OCI-LY7 (cell line): ENCODE data around the gene VCX3A. TPM values are rescaled to one million over a fixed set of nuclear protein-coding genes. Genes with fewer than 3 reads are reported as not detected.

ENCODE experiments used
- BruUV-seq: library from RNA; stranded (reverse); fragments of 400-500 nt; replicated peaks from 2 replicates; lab custom pipeline; 2021; lab: Mats Ljungman, UMichigan
- CTCF ChIA-PET: fragments of 300-600 bp; sonication (Branson Sonifier 250); formaldehyde crosslinking; loops from one replicate; lab custom pipeline; 2022; ENCODE audit warnings: antibody characterized with exemption; ENCODE audit not compliant: unreplicated experiment; lab: Charles Lee
- POLR2A ChIA-PET: fragments of 300-600 bp; sonication (Branson Sonifier 250); formaldehyde crosslinking; loops from one replicate; lab custom pipeline; 2022; ENCODE audit warnings: antibody characterized with exemption; lab: Charles Lee
- DNase-seq: peaks from one replicate; pipeline ENCODE4 v3.0.0-alpha.2; 2015; ENCODE audit warnings: low spot score
- H2AFZ ChIP-seq: fragments of 200-600 bp; sonication (generic), shearing (Covaris generic); 2 replicates; pipeline ENCODE4 v1.6.1; 2014; ENCODE audit warnings: mild to moderate bottlenecking, antibody characterized with exemption, low read length, moderate library complexity
- H3K27ac ChIP-seq: fragments of 200-600 bp; sonication (generic); 2 replicates; pipeline ENCODE4 v1.5.1; 2014; ENCODE audit warnings: mixed run types, low read depth, mild to moderate bottlenecking, moderate library complexity, low read length, inconsistent platforms; ENCODE audit not compliant: poor library complexity, severe bottlenecking
- H3K36me3 ChIP-seq: fragments of 200-600 bp; sonication (generic); 2 replicates; pipeline ENCODE4 v1.6.1; 2014; ENCODE audit warnings: mild to moderate bottlenecking, antibody characterized with exemption, low read length, moderate library complexity, mixed read lengths; ENCODE audit not compliant: insufficient read depth
- H3K4me1 ChIP-seq: fragments of 200-600 bp; sonication (generic); 2 replicates; pipeline ENCODE4 v1.5.1; 2014; ENCODE audit warnings: mild to moderate bottlenecking, low read length; ENCODE audit not compliant: insufficient read depth, poor library complexity, severe bottlenecking
- H3K4me2 ChIP-seq: fragments of 200-600 bp; sonication (generic); 2 replicates; pipeline ENCODE4 v1.6.1; 2014; ENCODE audit warnings: mild to moderate bottlenecking, low read length
- H3K4me3 ChIP-seq: fragments of 200-600 bp; sonication (generic); 2 replicates; pipeline ENCODE4 v1.5.1; 2014; ENCODE audit warnings: mild to moderate bottlenecking, low read depth, low read length; ENCODE audit not compliant: poor library complexity, severe bottlenecking
- H3K79me2 ChIP-seq: fragments of 200-600 bp; sonication (generic); 2 replicates; pipeline ENCODE4 v1.6.1; 2016; ENCODE audit warnings: low read depth, mild to moderate bottlenecking, low read length, moderate library complexity, mixed read lengths; ENCODE audit not compliant: insufficient read depth
- H3K9me2 ChIP-seq: fragments of 200-600 bp; sonication (generic); 2 replicates; pipeline ENCODE4 v1.6.1; 2016; ENCODE audit warnings: mild to moderate bottlenecking, low read length, mixed read lengths; ENCODE audit not compliant: insufficient read depth
- H3K9me3 ChIP-seq: fragments of 200-600 bp; sonication (generic); 2 replicates; pipeline ENCODE4 v1.6.1; 2014; ENCODE audit warnings: mild to moderate bottlenecking, mixed run types, low read length, mixed read lengths
- H4K20me1 ChIP-seq: fragments of 200-600 bp; sonication (generic); 2 replicates; pipeline ENCODE4 v1.6.1; 2014; ENCODE audit warnings: mild to moderate bottlenecking, antibody characterized with exemption, low read length, moderate library complexity, mixed read lengths; ENCODE audit not compliant: insufficient read depth
- EZH2phosphoT487 ChIP-seq: fragments of 200-600 bp; sonication (generic); IDR thresholded peaks from 2 replicates; pipeline ENCODE4 v1.6.1; 2018; ENCODE audit warnings: low read depth, borderline replicate concordance, mild to moderate bottlenecking, mixed run types, antibody characterized with exemption, low read length, moderate library complexity, mixed read lengths
- intact Hi-C: fragments of 100-400 bp; cut with micrococcal nuclease; formaldehyde crosslinking; loops from one replicate; pipeline ENCODE4 v1.10.0; 2022; ENCODE audit not compliant: unreplicated experiment
- total RNA-seq, 2 experiments: library from RNA; depleted of rRNA in 1 of 2; stranded (reverse); fragments of >200 nt in 1 of 2; shearing (Covaris generic) in 1 of 2; gene quantifications; 2 replicates each; pipeline ENCODE4 v1.2.3, GENCODE V29; 2014 to 2022
- TF ChIP-seq, protein P1 (sequence below): fragments of 200-600 bp; sonication (generic); conservative IDR thresholded peaks from 2 replicates; pipeline ENCODE4 v1.5.1; 2014; ENCODE audit warnings: mild to moderate bottlenecking, antibody characterized with exemption, low read length, moderate library complexity, mixed read lengths

The VCX3A gene
- total RNA-seq, 2 experiments from 2014 or later = not detected

DNA sequence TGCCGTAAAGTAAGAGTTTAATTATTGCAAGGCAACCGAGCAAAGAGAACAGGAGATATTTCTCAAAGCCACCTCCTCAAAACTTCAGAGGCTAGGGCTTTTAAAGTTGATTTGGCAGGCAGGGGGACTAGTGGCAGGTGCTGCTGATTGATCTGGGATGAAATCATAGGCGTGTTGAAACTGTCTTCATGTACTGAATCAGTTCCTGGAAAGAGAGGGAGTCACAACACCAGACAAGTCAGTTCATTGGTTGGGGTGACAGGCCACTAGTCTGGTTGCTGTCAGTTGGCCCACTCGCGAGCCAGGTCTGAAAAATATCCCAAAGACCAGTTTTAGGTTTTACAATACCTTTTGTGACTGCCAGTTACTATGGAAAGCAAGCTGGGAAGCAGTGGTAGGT, 10.8 kb upstream of the VCX3A start:
- no peaks in the 10 kb centered on the region for H3K4me1 ChIP-seq
- H3K4me3 ChIP-seq = no peak overlapping the region
- no peak overlapping the region for H3K4me2 ChIP-seq
- H3K9me3 ChIP-seq = no peaks in the 10 kb centered on the region
- CTCF ChIA-PET = no interaction called here
- H4K20me1 ChIP-seq = no peaks in the 10 kb centered on the region
- no peak for TF ChIP-seq EZH2phosphoT487
- TF ChIP-seq, protein P1, sequence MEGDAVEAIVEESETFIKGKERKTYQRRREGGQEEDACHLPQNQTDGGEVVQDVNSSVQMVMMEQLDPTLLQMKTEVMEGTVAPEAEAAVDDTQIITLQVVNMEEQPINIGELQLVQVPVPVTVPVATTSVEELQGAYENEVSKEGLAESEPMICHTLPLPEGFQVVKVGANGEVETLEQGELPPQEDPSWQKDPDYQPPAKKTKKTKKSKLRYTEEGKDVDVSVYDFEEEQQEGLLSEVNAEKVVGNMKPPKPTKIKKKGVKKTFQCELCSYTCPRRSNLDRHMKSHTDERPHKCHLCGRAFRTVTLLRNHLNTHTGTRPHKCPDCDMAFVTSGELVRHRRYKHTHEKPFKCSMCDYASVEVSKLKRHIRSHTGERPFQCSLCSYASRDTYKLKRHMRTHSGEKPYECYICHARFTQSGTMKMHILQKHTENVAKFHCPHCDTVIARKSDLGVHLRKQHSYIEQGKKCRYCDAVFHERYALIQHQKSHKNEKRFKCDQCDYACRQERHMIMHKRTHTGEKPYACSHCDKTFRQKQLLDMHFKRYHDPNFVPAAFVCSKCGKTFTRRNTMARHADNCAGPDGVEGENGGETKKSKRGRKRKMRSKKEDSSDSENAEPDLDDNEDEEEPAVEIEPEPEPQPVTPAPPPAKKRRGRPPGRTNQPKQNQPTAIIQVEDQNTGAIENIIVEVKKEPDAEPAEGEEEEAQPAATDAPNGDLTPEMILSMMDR = no peak
- no peaks in the 10 kb centered on the region for H3K79me2 ChIP-seq
- POLR2A ChIA-PET = no interaction called here
- BruUV-seq = no TSS peak
- DNase-seq = no peak
- H2AFZ ChIP-seq = no peak overlapping the region
- H3K9me2 ChIP-seq = no peaks in the 10 kb centered on the region
- no peak overlapping the region for H3K27ac ChIP-seq
- no peaks in the 10 kb centered on the region for H3K36me3 ChIP-seq
- intact Hi-C loops = no loop called here

DNA sequence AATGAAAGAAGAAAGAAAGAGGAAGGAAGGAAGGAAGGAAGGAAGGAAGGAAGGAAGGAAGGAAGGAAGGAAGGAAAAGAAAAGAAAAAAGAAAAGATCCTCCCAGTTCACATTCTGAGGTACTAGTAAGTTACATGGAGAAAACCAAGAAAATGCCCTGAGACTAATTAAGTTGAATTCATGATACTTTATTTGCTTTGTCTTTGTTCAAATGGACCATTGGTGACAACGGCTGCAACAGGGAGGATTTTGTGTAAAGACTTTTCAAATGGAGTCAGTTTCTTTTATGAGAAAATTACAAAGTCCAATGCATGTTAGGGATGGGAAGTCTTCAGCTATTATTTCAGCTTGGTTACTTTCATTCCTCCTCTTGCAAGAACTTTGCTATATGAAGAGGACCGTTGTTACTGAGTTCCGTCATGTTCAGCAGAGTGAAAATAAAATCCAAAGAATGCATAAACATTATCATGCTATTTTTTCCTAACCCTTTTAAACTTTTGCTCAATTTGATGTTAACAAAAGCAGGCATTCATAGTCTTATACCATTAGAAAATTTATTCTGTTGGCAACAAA, 8.3 kb downstream of the VCX3A start:
- Histone ChIP-seq H3K27ac (no peak overlapping the region), H3K4me3 (no peak overlapping the region), H3K4me2 (no peak overlapping the region), H4K20me1 (no peaks in the 10 kb centered on the region), H3K4me1 (no peaks in the 10 kb centered on the region), H2AFZ (no peak overlapping the region), H3K36me3 (no peaks in the 10 kb centered on the region), H3K9me3 (no peaks in the 10 kb centered on the region), H3K79me2 (no peaks in the 10 kb centered on the region), H3K9me2 (no peaks in the 10 kb centered on the region)
- POLR2A ChIA-PET = no interaction called here
- CTCF ChIA-PET = no interaction called here
- no peak for DNase-seq
- intact Hi-C loops = no loop called here
- BruUV-seq = no TSS peak
- TF ChIP-seq, protein P1 = no peak
- no peak for TF ChIP-seq EZH2phosphoT487

DNA sequence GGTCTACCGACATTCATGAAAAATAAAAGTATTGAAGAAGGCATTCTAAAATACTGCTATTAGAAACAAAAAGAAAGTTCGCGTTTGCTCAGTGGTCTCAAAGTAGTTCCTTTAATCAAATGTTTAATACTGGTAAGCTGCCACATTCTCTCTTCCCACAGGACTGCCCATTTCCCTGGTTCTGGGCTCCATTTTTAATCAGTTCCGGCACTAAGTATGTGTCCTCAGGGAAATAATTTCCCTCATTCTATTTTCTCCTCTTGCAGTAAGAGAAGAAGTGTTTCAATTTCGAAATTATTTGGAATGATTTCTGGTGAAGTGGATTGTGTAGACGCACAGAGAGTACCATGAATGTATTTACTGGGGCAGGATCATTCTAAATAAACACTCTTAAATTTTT, 17.5 kb downstream of the VCX3A start:
- H4K20me1 ChIP-seq = no peaks in the 10 kb centered on the region
- intact Hi-C loops = no loop called here
- TF ChIP-seq, protein P1 = no peak
- TF ChIP-seq EZH2phosphoT487 = no peak
- no peak overlapping the region for H2AFZ ChIP-seq
- ChIA-PET CTCF (no interaction called here), POLR2A (no interaction called here)
- no peak overlapping the region for H3K4me3 ChIP-seq
- H3K9me3 ChIP-seq = no peaks in the 10 kb centered on the region
- H3K79me2 ChIP-seq = no peaks in the 10 kb centered on the region
- H3K4me2 ChIP-seq = no peak overlapping the region
- no peaks in the 10 kb centered on the region for H3K36me3 ChIP-seq
- BruUV-seq = no TSS peak
- H3K4me1 ChIP-seq = no peaks in the 10 kb centered on the region
- no peak overlapping the region for H3K27ac ChIP-seq
- H3K9me2 ChIP-seq = no peaks in the 10 kb centered on the region
- no peak for DNase-seq
